ENCODE measurements around the gene CD44.

Gene CD44

DNA sequence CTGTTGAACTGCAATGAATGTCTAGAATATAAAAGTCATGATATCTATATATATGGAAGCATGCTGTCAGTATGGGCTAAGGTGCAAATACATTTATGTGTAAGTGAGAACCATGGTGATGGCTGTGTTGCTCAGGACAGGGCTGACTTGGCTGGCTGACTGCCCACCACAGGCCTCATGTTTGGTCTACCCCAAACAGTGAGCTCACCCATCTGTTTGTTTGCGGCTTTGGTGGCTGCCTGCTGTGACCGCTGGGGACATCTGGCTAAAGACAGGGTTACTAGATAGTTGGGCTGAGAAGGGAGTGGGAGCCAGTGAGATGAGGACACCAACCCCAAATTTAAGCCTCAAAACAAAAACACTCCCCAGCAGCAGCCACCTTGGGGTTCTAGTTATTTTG is 6.3 kb downstream of the CD44 start:
- Histone ChIP-seq H3K36me3 (ENCODE audit: insufficient read depth, low read length) (no peaks in the 10 kb centered on the region), H3K9me3 (ENCODE audit: low read length) (no peaks in the 10 kb centered on the region), H3K27me3 (ENCODE audit: insufficient read depth, low read length) (no peaks in the 10 kb centered on the region), H3K79me2 (ENCODE audit: insufficient read depth, low read length) (no peaks in the 10 kb centered on the region), H3F3A (ENCODE audit: insufficient read depth, low read length) (no peaks in the 10 kb centered on the region), H2AFZ (ENCODE audit: low read length) (no peak overlapping the region), H3K9me2 (ENCODE audit: low read depth, low read length) (no peaks in the 10 kb centered on the region), H3K4me2 (ENCODE audit: low read length) (no peak overlapping the region), H3K27ac (ENCODE audit: low read depth, low read length, poor library complexity, severe bottlenecking) (no peak overlapping the region), H4K20me1 (ENCODE audit: insufficient read depth, low read length) (no peaks in the 10 kb centered on the region), H3K4me3 (ENCODE audit: low read depth, low read length, poor library complexity, severe bottlenecking) (no peak overlapping the region), H3K4me1 (ENCODE audit: insufficient read depth, low read length, severe bottlenecking) (no peaks in the 10 kb centered on the region), H3K9ac (ENCODE audit: low read length) (no peak overlapping the region)
- TF ChIP-seq EZH2 (IDR thresholded peaks at IDR 0.05; ENCODE audit: borderline replicate concordance, low read length): no peak
- TF ChIP-seq CTCF (IDR thresholded peaks at IDR 0.05; ENCODE audit: low read length): no peak

DNA sequence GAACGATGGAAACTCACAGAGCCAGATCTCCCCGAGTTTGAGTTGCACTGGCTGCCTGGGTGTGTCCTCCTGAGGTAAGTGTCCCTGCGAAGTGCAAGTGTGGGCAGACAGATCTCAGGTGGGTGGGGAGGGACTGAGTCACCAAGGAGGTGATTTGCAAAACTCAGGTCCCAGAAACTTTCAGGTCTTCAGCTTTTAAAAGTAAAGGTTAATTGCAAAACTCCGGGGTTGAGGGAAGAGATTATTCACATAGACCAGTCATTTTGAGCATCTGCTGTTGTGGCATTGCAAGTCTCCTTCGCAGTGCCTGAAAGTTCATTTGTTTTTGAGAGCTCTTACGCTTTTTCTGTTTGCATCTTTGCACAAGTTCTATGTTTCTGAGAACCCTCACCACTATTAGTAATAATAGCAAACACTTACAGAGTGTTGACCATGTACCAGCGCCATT is 7.1 kb downstream of the CD44 start:
- no peaks in the 10 kb centered on the region for H4K20me1 ChIP-seq (ENCODE audit: insufficient read depth, low read length)
- no peak overlapping the region for H2AFZ ChIP-seq (ENCODE audit: low read length)
- H3F3A ChIP-seq (ENCODE audit: insufficient read depth, low read length): no peaks in the 10 kb centered on the region
- no peak overlapping the region for H3K27ac ChIP-seq (ENCODE audit: low read depth, low read length, poor library complexity, severe bottlenecking)
- H3K4me3 ChIP-seq (ENCODE audit: low read depth, low read length, poor library complexity, severe bottlenecking): no peak overlapping the region
- H3K79me2 ChIP-seq (ENCODE audit: insufficient read depth, low read length): no peaks in the 10 kb centered on the region
- no peaks in the 10 kb centered on the region for H3K9me3 ChIP-seq (ENCODE audit: low read length)
- H3K9me2 ChIP-seq (ENCODE audit: low read depth, low read length): no peaks in the 10 kb centered on the region
- no peak overlapping the region for H3K9ac ChIP-seq (ENCODE audit: low read length)
- no peaks in the 10 kb centered on the region for H3K4me1 ChIP-seq (ENCODE audit: insufficient read depth, low read length, severe bottlenecking)
- no peaks in the 10 kb centered on the region for H3K27me3 ChIP-seq (ENCODE audit: insufficient read depth, low read length)
- H3K36me3 ChIP-seq (ENCODE audit: insufficient read depth, low read length): no peaks in the 10 kb centered on the region
- H3K4me2 ChIP-seq (ENCODE audit: low read length): no peak overlapping the region
- no peak for TF ChIP-seq EZH2 (IDR thresholded peaks at IDR 0.05; ENCODE audit: borderline replicate concordance, low read length)
- no peak for TF ChIP-seq CTCF (IDR thresholded peaks at IDR 0.05; ENCODE audit: low read length)

- no peaks in the 10 kb centered on the region for H3K9me3 ChIP-seq (ENCODE audit: low read length)
- no peak overlapping the region for H3K4me3 ChIP-seq (ENCODE audit: low read depth, low read length, poor library complexity, severe bottlenecking)
These were observed 7.7 kb downstream of the CD44 start for GRCh38 chr11:35146711-35147110.

More at GRCh38 chr11:35146711-35147110, 7.7 kb downstream of the CD44 start:
- Histone ChIP-seq H3K27ac (ENCODE audit: low read depth, low read length, poor library complexity, severe bottlenecking) (no peak overlapping the region), H3K36me3 (ENCODE audit: insufficient read depth, low read length) (no peaks in the 10 kb centered on the region), H3K4me1 (ENCODE audit: insufficient read depth, low read length, severe bottlenecking) (no peaks in the 10 kb centered on the region), H3K9me2 (ENCODE audit: low read depth, low read length) (no peaks in the 10 kb centered on the region), H3K79me2 (ENCODE audit: insufficient read depth, low read length) (no peaks in the 10 kb centered on the region), H2AFZ (ENCODE audit: low read length) (no peak overlapping the region), H3F3A (ENCODE audit: insufficient read depth, low read length) (no peaks in the 10 kb centered on the region), H3K9ac (ENCODE audit: low read length) (no peak overlapping the region), H3K4me2 (ENCODE audit: low read length) (no peak overlapping the region), H3K27me3 (ENCODE audit: insufficient read depth, low read length) (no peaks in the 10 kb centered on the region), H4K20me1 (ENCODE audit: insufficient read depth, low read length) (no peaks in the 10 kb centered on the region)
- TF ChIP-seq CTCF (IDR thresholded peaks at IDR 0.05; ENCODE audit: low read length) (no peak), EZH2 (IDR thresholded peaks at IDR 0.05; ENCODE audit: borderline replicate concordance, low read length) (no peak)
